Osteoblast (primary cell): ENCODE data around the gene ATP6V1F. TPM values are rescaled to one million over a fixed set of nuclear protein-coding genes. Genes with fewer than 3 reads are reported as not detected.

ENCODE experiments used
- DNase-seq: peaks from one replicate; pipeline ENCODE4 v3.0.0; 2011; ENCODE audit warnings: low spot score, mixed read lengths; ENCODE audit not compliant: insufficient read length; ENCODE audit errors: missing footprints
- H2AFZ ChIP-seq: 2 replicates; pipeline ENCODE4 v1.6.0; 2011; ENCODE audit warnings: mild to moderate bottlenecking, low read length
- H3K27ac ChIP-seq: 2 replicates; pipeline ENCODE4 v1.5.1; 2011; ENCODE audit warnings: mild to moderate bottlenecking, low read depth, low read length, moderate library complexity
- H3K27me3 ChIP-seq: 2 replicates; pipeline ENCODE4 v1.6.0; 2012; ENCODE audit warnings: mild to moderate bottlenecking, control low read depth, inconsistent platforms, low read length, moderate library complexity; ENCODE audit not compliant: insufficient read depth
- H3K36me3 ChIP-seq: 2 replicates; pipeline ENCODE4 v1.5.1; 2011; ENCODE audit warnings: mild to moderate bottlenecking, low read length, control low read depth, moderate library complexity; ENCODE audit not compliant: insufficient read depth
- H3K4me1 ChIP-seq: 2 replicates; pipeline ENCODE4 v1.5.1; 2011; ENCODE audit warnings: mild to moderate bottlenecking, low read length, control low read depth, moderate library complexity; ENCODE audit not compliant: insufficient read depth
- H3K4me2 ChIP-seq: 2 replicates; pipeline ENCODE4 v1.6.0; 2011; ENCODE audit warnings: mild to moderate bottlenecking, low read length; ENCODE audit not compliant: insufficient read depth
- H3K4me3 ChIP-seq: fragments of 200-600 bp; sonication (generic); 3 replicates; pipeline ENCODE4 v1.5.1; 2012; ENCODE audit warnings: mild to moderate bottlenecking, low read length, inconsistent platforms; ENCODE audit not compliant: insufficient read depth
- H3K79me2 ChIP-seq: 2 replicates; pipeline ENCODE4 v1.6.0; 2012; ENCODE audit warnings: mild to moderate bottlenecking, low read length, control low read depth, inconsistent platforms; ENCODE audit not compliant: insufficient read depth
- H3K9me3 ChIP-seq: 2 replicates; pipeline ENCODE4 v1.5.1; 2011; ENCODE audit warnings: low read depth, low read length, control low read depth
- H4K20me1 ChIP-seq: 2 replicates; pipeline ENCODE4 v1.6.0; 2012; ENCODE audit warnings: mild to moderate bottlenecking, low read length, control low read depth; ENCODE audit not compliant: insufficient read depth
- CTCF ChIP-seq: IDR thresholded peaks from 2 replicates; pipeline ENCODE4 v1.5.1; 2011; ENCODE audit warnings: mild to moderate bottlenecking, low read depth, low read length, moderate library complexity; ENCODE audit errors: extremely low read depth
- total RNA-seq: library from RNA; depleted of rRNA; stranded (reverse); fragments of >200 nt; gene quantifications from 2 replicates; pipeline ENCODE4 v1.2.3, GENCODE V29; 2012

Gene ATP6V1F
- total RNA-seq, 1 donor, result 91.9 TPM

GRCh38 chr7:128899392-128899791 is 36.7 kb downstream of the ATP6V1F start:
- Histone ChIP-seq H3K9me3 (peaks cover 3% of the 10 kb centered on the region), H3K27ac (no peak overlapping the region)

GRCh38 chr7:128900237-128900636 is 37.6 kb downstream of the ATP6V1F start:
- DNase-seq, result no peak

More at GRCh38 chr7:128899392-128899791, 36.7 kb downstream of the ATP6V1F start:
- H3K79me2 ChIP-seq, result no peaks in the 10 kb centered on the region
- no peaks in the 10 kb centered on the region for H3K36me3 ChIP-seq
- H3K4me1 ChIP-seq, result no peaks in the 10 kb centered on the region
- H2AFZ ChIP-seq, result no peak overlapping the region
- H3K4me3 ChIP-seq, result no peak overlapping the region
- peaks cover 3% of the 10 kb centered on the region for H3K27me3 ChIP-seq
- no peaks in the 10 kb centered on the region for H4K20me1 ChIP-seq
- H3K4me2 ChIP-seq, result no peak overlapping the region
- no peak for TF ChIP-seq CTCF
- no peak for DNase-seq

GRCh38 chr7:128902761-128903585 is 40.3 kb downstream of the ATP6V1F start:
- Histone ChIP-seq H3K36me3 (no peaks in the 10 kb centered on the region), H3K27ac (no peak overlapping the region), H4K20me1 (no peaks in the 10 kb centered on the region), H2AFZ (no peak overlapping the region), H3K79me2 (no peaks in the 10 kb centered on the region), H3K4me3 (no peak overlapping the region), H3K4me1 (no peaks in the 10 kb centered on the region), H3K27me3 (peaks cover 16% of the 10 kb centered on the region), H3K9me3 (peaks cover 3% of the 10 kb centered on the region), H3K4me2 (no peak overlapping the region)
- no peak for TF ChIP-seq CTCF
- peak; percentile 67 for DNase-seq

More at GRCh38 chr7:128900237-128900636, 37.6 kb downstream of the ATP6V1F start:
- Histone ChIP-seq H3K27ac (no peak overlapping the region), H3K36me3 (no peaks in the 10 kb centered on the region), H3K4me2 (no peak overlapping the region), H3K27me3 (peaks cover 3% of the 10 kb centered on the region), H4K20me1 (no peaks in the 10 kb centered on the region), H3K4me3 (no peak overlapping the region), H2AFZ (no peak overlapping the region), H3K79me2 (no peaks in the 10 kb centered on the region), H3K9me3 (peaks cover 3% of the 10 kb centered on the region), H3K4me1 (no peaks in the 10 kb centered on the region)
- TF ChIP-seq CTCF, result no peak

GRCh38 chr7:128903621-128904361 is 41.1 kb downstream of the ATP6V1F start:
- Histone ChIP-seq H3K4me3 (no peak overlapping the region), H2AFZ (no peak overlapping the region), H3K27me3 (peaks cover 23% of the 10 kb centered on the region), H3K79me2 (no peaks in the 10 kb centered on the region), H3K36me3 (no peaks in the 10 kb centered on the region), H3K4me2 (no peak overlapping the region), H3K9me3 (peaks cover 3% of the 10 kb centered on the region), H4K20me1 (no peaks in the 10 kb centered on the region), H3K4me1 (no peaks in the 10 kb centered on the region), H3K27ac (no peak overlapping the region)
- no peak for TF ChIP-seq CTCF
- DNase-seq, result no peak
